ENCODE data around the gene PGM3.

PGM3 gene

DNA sequence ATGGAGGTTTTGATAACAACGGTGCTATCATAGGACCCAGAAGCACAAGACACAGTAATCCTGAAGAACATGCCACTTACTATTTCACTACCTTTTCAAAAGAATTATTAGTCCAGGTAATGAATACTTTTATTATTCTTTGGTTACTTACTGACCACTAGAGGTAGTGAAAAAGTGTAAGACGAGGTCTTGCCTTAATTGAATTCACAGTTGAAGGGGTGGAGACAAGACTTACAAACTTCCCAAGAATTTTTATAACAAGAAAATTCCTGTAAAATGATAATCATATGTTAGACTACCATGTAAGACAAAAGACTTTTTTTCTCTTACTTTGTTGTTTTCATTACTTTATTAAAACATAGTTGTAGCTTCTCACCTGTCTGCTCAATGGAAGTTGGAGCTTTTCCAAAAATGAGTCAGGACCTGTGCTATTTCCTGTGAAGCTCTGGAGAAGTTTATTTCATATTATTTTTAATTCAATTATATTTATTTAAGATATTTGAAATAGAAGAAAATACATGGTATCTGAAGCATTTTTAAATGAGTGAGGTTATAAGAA is 73.2 kb downstream of the PGM3 start:
- DNase-seq (ENCODE audit: low read depth in 2 of 2), result no peak

DNA sequence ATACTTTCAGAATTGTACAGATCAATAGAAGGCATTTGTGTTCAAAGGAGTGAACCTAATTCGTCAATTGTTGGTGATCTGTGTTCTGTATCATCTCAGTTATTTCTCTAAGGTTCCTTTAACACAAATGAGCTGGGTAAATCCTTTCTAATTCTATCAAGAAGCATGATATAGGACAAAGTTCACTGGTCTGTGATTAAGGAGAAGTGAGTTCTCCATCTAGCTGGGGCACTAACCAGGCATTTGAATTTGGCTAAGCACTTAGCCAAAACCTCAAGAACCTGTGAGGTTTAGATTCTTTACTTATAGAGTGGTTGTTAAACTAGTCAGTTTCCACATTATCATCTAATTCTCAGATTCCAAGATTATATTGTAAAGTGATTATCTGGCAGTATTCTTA is 75.3 kb downstream of the PGM3 start:
- DNase-seq (ENCODE audit: low read depth in 2 of 2), result no peak

Measured in fibroblast of skin of left quadriceps (primary cell).